Activated CD4-positive, alpha-beta T cell treated with anti-CD3 and anti-CD28 coated beads, Interleukin-2, Interleukin-6, amounts not matched to agents 100 ng/mL and 50 ng/mL, durations not matched to agents 16 hours and 8 hours (primary cell): ENCODE results near the gene GPR37.

ENCODE experiments used
- DNase-seq: peaks from one replicate; pipeline ENCODE4 v3.0.0-alpha.2; 2020

GPR37 gene, protein sequence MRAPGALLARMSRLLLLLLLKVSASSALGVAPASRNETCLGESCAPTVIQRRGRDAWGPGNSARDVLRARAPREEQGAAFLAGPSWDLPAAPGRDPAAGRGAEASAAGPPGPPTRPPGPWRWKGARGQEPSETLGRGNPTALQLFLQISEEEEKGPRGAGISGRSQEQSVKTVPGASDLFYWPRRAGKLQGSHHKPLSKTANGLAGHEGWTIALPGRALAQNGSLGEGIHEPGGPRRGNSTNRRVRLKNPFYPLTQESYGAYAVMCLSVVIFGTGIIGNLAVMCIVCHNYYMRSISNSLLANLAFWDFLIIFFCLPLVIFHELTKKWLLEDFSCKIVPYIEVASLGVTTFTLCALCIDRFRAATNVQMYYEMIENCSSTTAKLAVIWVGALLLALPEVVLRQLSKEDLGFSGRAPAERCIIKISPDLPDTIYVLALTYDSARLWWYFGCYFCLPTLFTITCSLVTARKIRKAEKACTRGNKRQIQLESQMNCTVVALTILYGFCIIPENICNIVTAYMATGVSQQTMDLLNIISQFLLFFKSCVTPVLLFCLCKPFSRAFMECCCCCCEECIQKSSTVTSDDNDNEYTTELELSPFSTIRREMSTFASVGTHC

GRCh38 chr7:124765401-124766352 is at the start of gene GPR37:
GPR37 (minus strand) TSS chr7:124765792; CDS start chr7:124764976, 816 bp downstream.
- peak; percentile 43 for DNase-seq

DNA sequence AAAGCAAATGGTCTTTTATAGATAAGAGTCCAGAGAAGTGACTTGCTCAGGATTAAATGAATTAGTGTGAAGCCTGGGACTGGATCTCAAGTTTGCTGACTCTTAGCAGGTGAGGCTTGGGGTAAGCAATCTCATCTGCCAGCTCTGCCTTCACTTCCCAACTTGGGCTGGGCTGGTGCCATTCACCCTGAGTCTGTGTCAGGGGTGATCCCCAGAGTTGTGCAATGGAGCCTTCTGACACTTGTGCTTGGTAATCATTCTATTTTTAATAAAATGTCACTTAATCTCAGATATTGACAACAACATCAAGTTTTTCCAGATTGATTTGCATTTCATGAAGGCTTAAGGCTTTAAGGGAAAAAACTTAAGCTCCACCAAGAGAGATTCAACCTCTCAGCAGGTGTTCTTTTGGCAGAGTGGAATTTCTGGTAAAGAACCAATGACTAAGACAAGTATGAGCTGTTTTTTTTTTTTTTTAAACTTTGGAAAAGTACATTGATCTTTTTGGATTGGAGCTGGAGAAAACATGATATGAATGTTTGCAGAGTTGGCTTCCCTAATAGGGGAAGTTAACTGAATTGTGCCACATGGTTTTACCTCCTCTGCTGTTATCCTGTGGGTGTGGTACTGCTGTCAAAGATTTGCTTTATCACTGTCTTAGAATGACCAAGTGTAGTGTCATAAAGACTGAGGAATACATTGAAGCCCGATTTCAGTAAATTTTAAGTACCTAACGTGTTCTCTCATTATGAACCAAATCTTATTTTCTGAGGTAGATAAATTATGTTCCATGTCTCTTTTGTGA is 48.6 kb upstream of the GPR37 start:
- DNase-seq = no peak

- no peak for DNase-seq
Measured at GRCh38 chr7:124812764-124813163, 47.2 kb upstream of the GPR37 start.

GRCh38 chr7:124811341-124811740 is 45.7 kb upstream of the GPR37 start:
- DNase-seq = no peak

DNA sequence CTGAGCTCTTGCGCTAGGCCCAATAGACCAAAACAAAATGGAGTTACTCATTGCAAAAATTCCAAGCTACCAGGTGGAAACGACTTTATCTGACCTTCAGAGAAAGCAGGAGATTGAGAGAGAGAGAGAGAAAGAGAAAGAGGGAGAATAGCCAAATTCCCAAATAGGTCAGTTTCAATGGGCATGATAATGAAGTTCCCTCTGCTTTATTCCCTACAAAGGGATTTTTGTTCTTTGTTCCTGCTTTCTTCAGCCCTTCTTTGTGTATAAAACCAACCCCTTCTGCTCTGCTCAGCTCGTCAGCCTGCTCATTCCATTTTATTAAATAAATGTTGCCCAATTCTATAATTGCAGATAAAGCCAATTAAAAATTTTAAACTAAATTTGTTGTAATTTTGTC is 45.0 kb upstream of the GPR37 start:
- DNase-seq = no peak

DNA sequence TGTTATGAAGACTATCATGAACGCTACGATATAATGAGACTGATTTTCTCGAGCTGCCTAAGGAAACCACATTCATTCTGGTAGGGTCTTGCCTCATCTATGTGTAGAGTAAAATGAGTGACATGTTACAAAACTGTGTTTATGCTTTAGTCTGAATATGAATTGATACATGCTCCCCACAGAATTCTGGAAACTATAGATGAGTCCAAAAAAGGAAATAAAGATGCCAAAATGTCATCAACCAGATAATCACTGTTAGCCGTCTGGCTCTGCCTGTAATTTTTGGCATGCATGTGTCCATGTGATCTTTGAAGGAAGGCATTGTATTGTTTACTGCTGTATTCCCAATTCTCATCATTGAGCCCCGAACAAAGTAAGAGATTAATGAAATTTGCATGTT is 42.6 kb upstream of the GPR37 start:
- no peak for DNase-seq

DNA sequence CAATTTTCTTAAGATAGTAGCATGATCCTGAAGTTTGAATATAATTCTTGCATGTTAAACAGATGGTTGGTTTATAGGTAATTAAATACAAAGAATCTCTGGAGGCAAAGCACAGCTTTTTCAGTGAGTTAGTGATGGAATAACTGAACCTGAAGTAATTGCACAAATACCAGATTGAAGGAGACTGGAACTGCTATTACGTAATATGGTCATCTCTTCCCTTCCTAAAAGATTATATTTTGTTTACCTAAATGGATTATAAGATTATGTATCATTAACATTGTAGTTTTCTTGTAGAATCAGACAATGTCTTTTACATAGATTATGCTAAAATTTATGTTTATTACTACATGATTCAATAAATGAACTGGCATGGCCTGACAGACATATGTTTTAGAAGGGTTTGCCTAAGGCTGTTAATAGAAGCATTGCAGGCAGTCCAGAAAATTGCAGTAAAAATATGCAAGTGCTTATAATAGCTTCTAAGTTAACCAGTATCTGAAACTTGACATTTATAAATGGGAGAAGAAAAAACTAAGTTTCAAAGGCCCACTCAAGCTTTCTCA is 35.8 kb upstream of the GPR37 start:
- DNase-seq = no peak

GRCh38 chr7:124800386-124800785 is 34.8 kb upstream of the GPR37 start:
- no peak for DNase-seq

DNA sequence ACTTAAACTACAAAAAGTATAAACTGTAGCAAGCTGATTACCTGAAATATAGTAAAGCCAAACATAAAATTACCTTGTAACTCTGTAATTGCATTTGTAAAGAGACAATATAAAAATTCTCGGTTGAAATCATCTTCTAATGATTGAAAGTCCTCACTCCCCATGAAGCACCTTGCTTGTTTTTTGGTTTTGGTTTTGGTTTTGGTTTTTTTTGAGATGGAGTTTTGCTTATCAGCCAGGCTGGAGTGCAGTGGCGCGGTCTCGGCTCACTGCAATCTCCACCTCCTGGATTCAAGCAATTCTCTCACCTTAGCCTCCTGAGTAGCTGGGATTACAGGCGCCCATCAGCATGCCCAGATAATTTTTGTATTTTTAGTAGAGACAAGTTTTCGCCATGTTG is 33.9 kb upstream of the GPR37 start:
- no peak for DNase-seq

GRCh38 chr7:124796771-124797170 is 31.2 kb upstream of the GPR37 start:
- DNase-seq = no peak

DNA sequence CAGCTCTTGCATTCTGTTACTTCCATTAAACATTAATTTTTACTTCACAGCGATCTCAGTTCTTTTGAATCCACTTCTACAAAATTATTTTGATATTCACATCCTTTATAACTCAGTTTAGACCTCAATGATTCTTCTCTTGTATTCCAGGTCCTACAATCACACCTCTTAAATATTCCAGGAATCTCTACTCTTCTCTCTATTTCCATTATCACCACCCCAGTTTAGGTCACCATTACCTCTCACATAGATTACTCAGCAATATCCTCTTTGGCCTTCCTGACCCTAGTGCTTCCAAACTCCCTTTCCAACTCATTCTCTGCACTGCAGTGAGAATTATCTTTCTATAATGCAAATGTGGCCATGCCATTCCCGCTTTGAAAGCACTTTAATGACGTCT is 27.1 kb upstream of the GPR37 start:
- DNase-seq = no peak

DNA sequence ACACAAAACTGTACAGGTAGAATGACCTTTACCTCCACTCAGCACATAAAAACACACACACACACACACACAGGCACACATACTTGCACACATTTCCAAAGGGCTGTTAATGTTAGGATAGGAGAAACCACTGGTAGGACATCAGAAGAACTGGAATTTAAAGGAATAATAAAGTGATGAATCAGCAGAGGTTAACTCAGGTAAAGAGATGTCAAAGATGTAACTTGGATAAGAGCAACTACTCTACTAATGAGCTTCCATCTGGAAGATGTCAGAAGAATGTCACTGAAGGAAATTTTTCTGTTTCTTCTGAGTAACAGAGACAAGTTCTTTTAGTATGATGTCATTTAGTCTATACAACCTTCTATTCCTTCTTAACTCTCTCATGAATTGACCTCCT is 26.4 kb upstream of the GPR37 start:
- no peak for DNase-seq

- DNase-seq = no peak
Measured at GRCh38 chr7:124791426-124791825, 25.8 kb upstream of the GPR37 start.

DNA sequence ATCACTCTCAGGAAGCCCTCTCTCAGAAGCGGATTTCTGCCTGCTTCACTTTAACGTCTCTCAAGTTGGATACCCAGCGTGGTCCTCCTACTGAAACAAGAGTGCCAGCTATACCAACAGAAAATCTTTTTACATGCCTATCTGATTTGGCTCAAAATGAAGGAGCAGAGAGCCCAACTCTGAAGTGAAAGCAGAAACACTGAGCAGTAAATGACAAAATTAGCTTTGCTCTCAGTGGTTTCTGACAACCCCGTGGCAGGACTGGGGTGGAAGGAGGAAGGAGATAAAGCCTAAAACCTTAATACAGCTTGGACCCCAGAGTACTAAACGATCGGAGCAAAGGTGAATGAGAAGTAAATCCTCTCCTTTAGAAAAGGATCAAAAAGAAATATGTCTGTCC is 25.1 kb upstream of the GPR37 start:
- no peak for DNase-seq

DNA sequence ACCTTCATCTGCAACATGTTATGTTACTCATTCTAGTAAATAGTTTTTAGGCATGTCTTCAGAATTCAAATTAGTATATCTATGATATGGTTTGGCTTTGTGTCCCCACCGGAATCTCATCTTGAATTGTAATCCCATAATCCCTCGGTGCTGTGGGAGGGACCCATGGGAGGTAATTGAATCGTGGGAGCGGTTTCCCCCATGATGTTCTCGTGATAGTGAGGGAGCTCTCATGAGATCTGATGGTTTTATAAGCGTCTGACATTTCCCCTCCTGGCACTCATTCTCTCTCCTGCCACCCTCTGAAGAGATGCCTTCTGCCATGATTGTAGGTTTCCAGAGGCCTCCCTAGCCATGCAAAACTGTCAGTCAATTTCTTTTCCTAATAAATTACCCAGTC is 20.4 kb upstream of the GPR37 start:
- DNase-seq = no peak

GRCh38 chr7:124784879-124785818 is 19.6 kb upstream of the GPR37 start:
- DNase-seq = peak; percentile 40

GRCh38 chr7:124783271-124783670 is 17.7 kb upstream of the GPR37 start:
- no peak for DNase-seq

- no peak for DNase-seq
Measured at GRCh38 chr7:124781907-124782734, 16.5 kb upstream of the GPR37 start.

DNA sequence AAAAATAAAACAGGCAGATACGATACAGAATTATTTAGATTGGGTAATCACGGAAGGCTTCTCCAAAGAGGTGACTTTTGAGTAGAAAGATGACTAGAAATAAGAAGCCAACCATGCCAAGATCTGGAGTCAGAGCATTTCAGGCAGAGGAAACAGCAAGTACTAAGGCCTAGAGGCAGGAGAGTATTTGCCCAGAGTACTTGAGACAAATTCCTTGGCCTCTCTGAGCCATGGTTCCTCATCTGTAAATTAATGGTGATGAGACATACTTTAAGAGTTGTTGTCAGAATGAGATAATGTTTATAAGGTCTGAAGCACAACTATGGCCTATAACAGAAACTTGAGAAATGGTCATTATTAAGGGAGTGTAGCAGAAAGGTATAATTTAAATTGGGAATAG is 15.8 kb upstream of the GPR37 start:
- no peak for DNase-seq

DNA sequence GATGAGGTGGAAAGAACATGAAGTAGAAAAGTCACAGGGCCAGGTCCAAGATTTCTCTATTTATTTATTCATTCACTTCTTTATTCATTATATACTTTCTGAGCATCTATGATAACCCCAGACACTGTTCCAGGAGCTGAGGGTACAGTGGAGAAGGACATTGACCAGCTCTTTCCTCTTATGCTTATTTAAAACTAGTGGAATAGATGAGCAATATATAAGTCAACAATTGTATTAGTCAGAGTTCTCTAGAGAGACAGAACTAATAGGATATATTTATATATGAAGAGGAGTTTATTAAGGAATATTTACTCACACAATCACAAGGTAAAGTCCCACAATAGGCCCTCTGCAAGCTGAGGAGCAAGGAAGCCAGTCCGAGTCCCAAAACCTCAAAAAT is 15.0 kb upstream of the GPR37 start:
- no peak for DNase-seq
